ENCODE results near the gene THG1L. TPM values are rescaled to one million over a fixed set of nuclear protein-coding genes. Genes with fewer than 3 reads are reported as not detected.

Gene THG1L
- total and polyA plus RNA-seq, 2 donors (not counting 1 experiment from before 2014, with no cell fraction given): 5.1 to 14.6 TPM

DNA sequence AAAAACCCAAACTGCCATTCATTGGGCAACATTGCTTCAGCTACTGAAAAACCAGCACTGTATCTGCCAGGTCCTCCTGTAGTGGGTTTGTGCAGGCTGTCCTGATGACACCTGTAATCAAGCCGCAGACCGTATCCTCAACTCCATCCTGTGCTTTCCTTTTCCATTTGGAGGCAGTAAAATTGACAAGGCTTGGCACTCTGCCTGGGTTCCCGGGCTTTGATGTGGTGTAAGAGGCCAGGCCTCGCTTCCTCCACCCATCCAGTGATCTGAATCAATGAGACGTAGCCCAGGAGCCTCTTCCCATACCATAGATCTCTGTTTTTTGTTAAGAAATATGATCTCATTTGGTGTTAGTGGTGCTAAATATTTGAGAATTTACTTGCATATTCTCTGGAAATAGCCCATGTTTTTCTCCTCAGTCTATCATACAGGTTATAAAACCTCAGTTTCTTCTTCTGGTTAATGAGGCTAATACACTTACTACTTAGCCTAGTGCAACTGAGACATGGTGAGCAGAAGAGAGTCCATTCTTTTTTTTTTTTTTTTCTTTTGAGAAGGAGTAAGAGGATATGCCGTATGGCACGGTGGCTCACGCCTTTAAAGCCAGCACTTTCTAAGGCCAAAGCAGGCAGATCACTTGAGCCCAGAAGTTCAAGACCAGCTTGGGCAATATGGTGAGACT is 47.0 kb downstream of the THG1L start:
- H3K4me3 Mint-ChIP-seq: no peak overlapping the region
- no peaks in the 10 kb centered on the region for H4K20me1 ChIP-seq (ENCODE audit: control insufficient read depth, insufficient read depth, low read length, poor library complexity, severe bottlenecking)
- DNase-seq (no peak), ATAC-seq (ENCODE audit: low read depth) (no peak)
- H3K36me3 ChIP-seq (replicated peaks in 1 of 2; ENCODE audit: control extremely low read depth in 1 of 2, control insufficient read depth in 1 of 2, extremely low read depth in 1 of 2, insufficient read depth in 2 of 2, low read length in 1 of 2): no peaks in the 10 kb centered on the region
- no peak overlapping the region for H2AFZ ChIP-seq (ENCODE audit: insufficient read depth, low read depth, low read length, poor library complexity, severe bottlenecking)
- no peaks in the 10 kb centered on the region for H3K9me3 ChIP-seq (ENCODE audit: control extremely low read depth in 1 of 3, control insufficient read depth in 2 of 3, insufficient read depth in 1 of 3, low read length in 2 of 3)
- no CpG with 5 or more reads among the region's 8 CpGs for WGBS (ENCODE audit: insufficient coverage)
- no peak overlapping the region for H3K27ac Mint-ChIP-seq
- H3K4me1 ChIP-seq (ENCODE audit: control insufficient read depth in 2 of 2, insufficient read depth in 2 of 2, low read length in 2 of 2): no peaks in the 10 kb centered on the region
- peaks cover 0 to 2% (median 0%) of the 10 kb centered on the region in 4 experiments for H3K27me3 ChIP-seq (replicated peaks in 1 of 4; ENCODE audit: control extremely low read depth in 1 of 4, control insufficient read depth in 3 of 4, insufficient read depth in 4 of 4, low read length in 3 of 4)
- no peak overlapping the region for H3K27ac ChIP-seq (ENCODE audit: low read length in 2 of 2)
- no peak overlapping the region for H3K4me3 ChIP-seq (ENCODE audit: control extremely low read depth in 1 of 5, extremely low read depth in 1 of 5, insufficient read depth in 1 of 5, low read depth in 2 of 5, low read length in 4 of 5)
- ChIA-PET POLR2A (no interaction called here), CTCF (no interaction called here)
- peaks cover 2% of the 10 kb centered on the region for H3K27me3 Mint-ChIP-seq
- no peak overlapping the region for H3K4me2 ChIP-seq (replicated peaks; ENCODE audit: low read depth, low read length, poor library complexity, severe bottlenecking)
- no peak overlapping the region for H3K9ac ChIP-seq (ENCODE audit: low read length)
- no peak for TF ChIP-seq EZH2 (IDR thresholded peaks at IDR 0.05; ENCODE audit: borderline replicate concordance, insufficient read depth, low read depth, low read length, poor library complexity, severe bottlenecking)
- TF ChIP-seq, protein P1, sequence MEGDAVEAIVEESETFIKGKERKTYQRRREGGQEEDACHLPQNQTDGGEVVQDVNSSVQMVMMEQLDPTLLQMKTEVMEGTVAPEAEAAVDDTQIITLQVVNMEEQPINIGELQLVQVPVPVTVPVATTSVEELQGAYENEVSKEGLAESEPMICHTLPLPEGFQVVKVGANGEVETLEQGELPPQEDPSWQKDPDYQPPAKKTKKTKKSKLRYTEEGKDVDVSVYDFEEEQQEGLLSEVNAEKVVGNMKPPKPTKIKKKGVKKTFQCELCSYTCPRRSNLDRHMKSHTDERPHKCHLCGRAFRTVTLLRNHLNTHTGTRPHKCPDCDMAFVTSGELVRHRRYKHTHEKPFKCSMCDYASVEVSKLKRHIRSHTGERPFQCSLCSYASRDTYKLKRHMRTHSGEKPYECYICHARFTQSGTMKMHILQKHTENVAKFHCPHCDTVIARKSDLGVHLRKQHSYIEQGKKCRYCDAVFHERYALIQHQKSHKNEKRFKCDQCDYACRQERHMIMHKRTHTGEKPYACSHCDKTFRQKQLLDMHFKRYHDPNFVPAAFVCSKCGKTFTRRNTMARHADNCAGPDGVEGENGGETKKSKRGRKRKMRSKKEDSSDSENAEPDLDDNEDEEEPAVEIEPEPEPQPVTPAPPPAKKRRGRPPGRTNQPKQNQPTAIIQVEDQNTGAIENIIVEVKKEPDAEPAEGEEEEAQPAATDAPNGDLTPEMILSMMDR (IDR thresholded peaks at IDR 0.05): no peak
- H3K79me2 ChIP-seq (ENCODE audit: control insufficient read depth, insufficient read depth, low read length): no peaks in the 10 kb centered on the region
- H3K9me3 Mint-ChIP-seq (ENCODE audit: insufficient read depth): no peaks in the 10 kb centered on the region
- intact Hi-C loops (cut with micrococcal nuclease): no loop called here
- H3K4me1 Mint-ChIP-seq: no peaks in the 10 kb centered on the region

DNA sequence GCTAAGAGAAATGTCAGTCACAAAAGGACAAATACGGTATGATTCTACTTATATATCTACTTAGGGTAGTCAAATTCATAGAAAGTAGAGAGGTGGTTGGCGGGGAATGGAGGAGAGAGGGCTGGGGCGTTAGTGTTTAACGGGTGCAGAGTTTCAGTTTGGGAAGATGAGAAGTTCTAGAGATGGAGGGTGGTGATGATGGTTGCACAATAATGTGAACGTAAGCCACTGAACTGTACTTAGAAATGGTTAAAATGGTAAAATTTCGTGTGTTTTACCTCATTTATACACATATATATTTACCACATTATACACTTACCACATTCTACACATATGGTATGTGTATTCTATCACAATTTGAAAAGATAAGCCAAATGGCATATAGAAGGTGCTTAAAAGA is 48.0 kb downstream of the THG1L start:
- Histone ChIP-seq H3K27ac (ENCODE audit: low read length in 2 of 2) (no peak overlapping the region), H3K9me3 (ENCODE audit: control extremely low read depth in 1 of 3, control insufficient read depth in 2 of 3, insufficient read depth in 1 of 3, low read length in 2 of 3) (no peaks in the 10 kb centered on the region), H3K4me3 (ENCODE audit: control extremely low read depth in 1 of 5, extremely low read depth in 1 of 5, insufficient read depth in 1 of 5, low read depth in 2 of 5, low read length in 4 of 5) (no peak overlapping the region), H3K36me3 (replicated peaks in 1 of 2; ENCODE audit: control extremely low read depth in 1 of 2, control insufficient read depth in 1 of 2, extremely low read depth in 1 of 2, insufficient read depth in 2 of 2, low read length in 1 of 2) (peaks cover 0 to 2% of the 10 kb centered on the region in 2 experiments), H2AFZ (ENCODE audit: insufficient read depth, low read depth, low read length, poor library complexity, severe bottlenecking) (no peak overlapping the region), H3K27me3 (replicated peaks in 1 of 4; ENCODE audit: control extremely low read depth in 1 of 4, control insufficient read depth in 3 of 4, insufficient read depth in 4 of 4, low read length in 3 of 4) (peaks cover 0 to 2% (median 0%) of the 10 kb centered on the region in 4 experiments), H3K79me2 (ENCODE audit: control insufficient read depth, insufficient read depth, low read length) (no peaks in the 10 kb centered on the region), H3K4me1 (ENCODE audit: control insufficient read depth in 2 of 2, insufficient read depth in 2 of 2, low read length in 2 of 2) (no peaks in the 10 kb centered on the region), H3K9ac (ENCODE audit: low read length) (no peak overlapping the region), H3K4me2 (replicated peaks; ENCODE audit: low read depth, low read length, poor library complexity, severe bottlenecking) (no peak overlapping the region), H4K20me1 (ENCODE audit: control insufficient read depth, insufficient read depth, low read length, poor library complexity, severe bottlenecking) (no peaks in the 10 kb centered on the region)
- no peaks in the 10 kb centered on the region for H3K4me1 Mint-ChIP-seq
- H3K9me3 Mint-ChIP-seq (ENCODE audit: insufficient read depth): no peaks in the 10 kb centered on the region
- TF ChIP-seq EZH2 (IDR thresholded peaks at IDR 0.05; ENCODE audit: borderline replicate concordance, insufficient read depth, low read depth, low read length, poor library complexity, severe bottlenecking): no peak
- TF ChIP-seq, protein P1 (IDR thresholded peaks at IDR 0.05): no peak
- ATAC-seq (ENCODE audit: low read depth): no peak
- intact Hi-C loops (cut with micrococcal nuclease): no loop called here
- WGBS (ENCODE audit: insufficient coverage): 83% methylated on average over 2 of the region's 6 CpGs
- no peak for DNase-seq
- POLR2A ChIA-PET: no interaction called here
- no peak overlapping the region for H3K27ac Mint-ChIP-seq
- no peak overlapping the region for H3K4me3 Mint-ChIP-seq
- H3K27me3 Mint-ChIP-seq: no peaks in the 10 kb centered on the region
- CTCF ChIA-PET: no interaction called here

Measured in B cell (primary cell).